ENCODE results near the gene SLC5A7. TPM values are rescaled to one million over a fixed set of nuclear protein-coding genes. Genes with fewer than 3 reads are reported as not detected.

Gene SLC5A7
- total RNA-seq, 1 donor from 2014 or later: not detected

- H3K4me3 ChIP-seq: no peak overlapping the region
- H3K27ac ChIP-seq (replicated peaks): no peak overlapping the region
- H3K36me3 ChIP-seq: no peaks in the 10 kb centered on the region
- H3K4me1 ChIP-seq: no peaks in the 10 kb centered on the region
- intact Hi-C loops (cut with micrococcal nuclease): no loop called here
- H3K9me3 ChIP-seq (replicated peaks): no peaks in the 10 kb centered on the region
- no peaks in the 10 kb centered on the region for H3K27me3 ChIP-seq (ENCODE audit: low read depth)
- TF ChIP-seq CTCF (IDR thresholded peaks at IDR 0.05; ENCODE audit: borderline replicate concordance): no peak
- no peak for DNase-seq
Observed at GRCh38 chr2:108061439-108062042, 75.2 kb downstream of the SLC5A7 start.

Other genes starting within 250 kb of the SLC5A7 start
- not detected for gene RGPD4, start 159.6 kb upstream of the SLC5A7 start, total RNA-seq

All from left ventricle myocardium inferior (tissue), 1 donor.